Loucy (cell line): ENCODE data around the gene CAMK1D.

Experiments
- H2AFZ ChIP-seq: fragments of 200-600 bp; sonication (generic); 2 replicates; pipeline ENCODE4 v1.6.0; 2016; ENCODE audit warnings: antibody characterized with exemption, mild to moderate bottlenecking, low read length, moderate library complexity
- H3F3A ChIP-seq: fragments of 200-600 bp; 2 replicates; pipeline ENCODE4 v1.6.0; 2016; ENCODE audit warnings: antibody characterized with exemption, low read depth, mild to moderate bottlenecking
- H3K27me3 ChIP-seq: fragments of 200-600 bp; sonication (generic); 2 replicates; pipeline ENCODE4 v1.6.1; 2014; ENCODE audit warnings: low read length, mild to moderate bottlenecking; ENCODE audit not compliant: insufficient read depth, poor library complexity, severe bottlenecking
- H3K36me3 ChIP-seq: fragments of 200-600 bp; sonication (generic); 2 replicates; pipeline ENCODE4 v1.6.1; 2016; ENCODE audit warnings: low read length; ENCODE audit not compliant: insufficient read depth
- H3K4me1 ChIP-seq: fragments of 200-600 bp; sonication (generic); 2 replicates; pipeline ENCODE4 v1.5.1; 2014; ENCODE audit warnings: low read length, mild to moderate bottlenecking; ENCODE audit not compliant: insufficient read depth, poor library complexity, severe bottlenecking
- H3K4me2 ChIP-seq: fragments of 200-600 bp; sonication (generic); 2 replicates; pipeline ENCODE4 v1.6.0; 2014; ENCODE audit warnings: antibody characterized with exemption, low read length, low read depth, mild to moderate bottlenecking; ENCODE audit not compliant: poor library complexity, severe bottlenecking
- H3K4me3 ChIP-seq: fragments of 200-600 bp; sonication (generic); 2 replicates; pipeline ENCODE4 v1.5.1; 2014; ENCODE audit warnings: low read length, mild to moderate bottlenecking, mixed read lengths; ENCODE audit not compliant: poor library complexity, severe bottlenecking
- H3K79me2 ChIP-seq: fragments of 200-600 bp; sonication (generic); 2 replicates; pipeline ENCODE4 v1.6.1; 2014; ENCODE audit warnings: low read length; ENCODE audit not compliant: insufficient read depth
- H3K9ac ChIP-seq: fragments of 200-600 bp; sonication (generic); 2 replicates; pipeline ENCODE4 v1.6.0; 2014; ENCODE audit warnings: mild to moderate bottlenecking, low read depth, low read length, moderate library complexity; ENCODE audit not compliant: poor library complexity, severe bottlenecking
- H3K9me2 ChIP-seq: fragments of 200-600 bp; sonication (generic); replicated peaks from 2 replicates; pipeline ENCODE4 v1.6.1; 2016; ENCODE audit warnings: low read depth, low read length, mixed read lengths
- H3K9me3 ChIP-seq: fragments of 200-600 bp; sonication (generic); 2 replicates; pipeline ENCODE4 v1.6.1; 2014; ENCODE audit warnings: mild to moderate bottlenecking, antibody characterized with exemption, low read length, low read depth; ENCODE audit not compliant: insufficient read depth
- H4K20me1 ChIP-seq: fragments of 200-600 bp; sonication (generic); 2 replicates; pipeline ENCODE4 v1.6.0; 2014; ENCODE audit warnings: antibody characterized with exemption, low read length, mild to moderate bottlenecking; ENCODE audit not compliant: insufficient read depth, poor library complexity, severe bottlenecking
- CTCF ChIP-seq: fragments of 200-600 bp; sonication (generic); conservative IDR thresholded peaks from 2 replicates; pipeline ENCODE4 v1.5.1; 2014; ENCODE audit warnings: mild to moderate bottlenecking, antibody characterized with exemption, low read length
- EZH2phosphoT487 ChIP-seq: fragments of 200-600 bp; IDR thresholded peaks from 2 replicates; pipeline ENCODE4 v1.6.1; 2018; ENCODE audit warnings: antibody characterized with exemption, mild to moderate bottlenecking, moderate library complexity, borderline replicate concordance

Gene CAMK1D

GRCh38 chr10:12733271-12733670 is 383.9 kb downstream of the CAMK1D start:
- no peaks in the 10 kb centered on the region for H3F3A ChIP-seq
- no peak overlapping the region for H3K4me3 ChIP-seq
- H3K36me3 ChIP-seq: no peaks in the 10 kb centered on the region
- no peak overlapping the region for H2AFZ ChIP-seq
- no peak overlapping the region for H3K4me2 ChIP-seq
- H3K79me2 ChIP-seq: no peaks in the 10 kb centered on the region
- no peaks in the 10 kb centered on the region for H3K27me3 ChIP-seq
- H4K20me1 ChIP-seq: no peaks in the 10 kb centered on the region
- TF ChIP-seq EZH2phosphoT487 (no peak), CTCF (no peak)
- peaks cover 4% of the 10 kb centered on the region for H3K4me1 ChIP-seq
- no peaks in the 10 kb centered on the region for H3K9me3 ChIP-seq
- no peaks in the 10 kb centered on the region for H3K9me2 ChIP-seq
- H3K9ac ChIP-seq: no peak overlapping the region

GRCh38 chr10:12735843-12736462 is 386.6 kb downstream of the CAMK1D start:
- Histone ChIP-seq H3K27me3 (no peaks in the 10 kb centered on the region), H3K36me3 (no peaks in the 10 kb centered on the region), H4K20me1 (no peaks in the 10 kb centered on the region), H3F3A (no peaks in the 10 kb centered on the region), H2AFZ (no peak overlapping the region), H3K9ac (no peak overlapping the region), H3K4me1 (no peaks in the 10 kb centered on the region), H3K4me2 (no peak overlapping the region), H3K4me3 (no peak overlapping the region), H3K9me2 (no peaks in the 10 kb centered on the region), H3K9me3 (no peaks in the 10 kb centered on the region), H3K79me2 (no peaks in the 10 kb centered on the region)
- TF ChIP-seq CTCF (no peak), EZH2phosphoT487 (no peak)

- TF ChIP-seq CTCF (no peak), EZH2phosphoT487 (no peak)
- Histone ChIP-seq H3K9ac (no peak overlapping the region), H3F3A (no peaks in the 10 kb centered on the region), H3K4me3 (no peak overlapping the region), H4K20me1 (no peaks in the 10 kb centered on the region), H3K4me1 (no peaks in the 10 kb centered on the region), H2AFZ (no peak overlapping the region), H3K4me2 (no peak overlapping the region), H3K9me3 (no peaks in the 10 kb centered on the region), H3K79me2 (no peaks in the 10 kb centered on the region), H3K36me3 (no peaks in the 10 kb centered on the region), H3K9me2 (no peaks in the 10 kb centered on the region), H3K27me3 (no peaks in the 10 kb centered on the region)
Observed at GRCh38 chr10:12740813-12741212, 391.5 kb downstream of the CAMK1D start.
